SHP77 treated with DMSO at 0.1 percent for 48 hours (cell line): ENCODE data around the gene CHD2.
"Not testable (repeated sequence)": the region's sequence is repeated elsewhere in the genome, so short reads cannot be mapped to it uniquely, and the experiment has no call there.

Experiments used
- DNase-seq: peaks from one replicate; lab custom pipeline; 2025; lab: John Stamatoyannopoulos, UW

Gene CHD2

GRCh38 chr15:93049914-93050578, 149.9 kb downstream of the CHD2 start:
- no peak for DNase-seq

GRCh38 chr15:93050648-93051047, 150.5 kb downstream of the CHD2 start:
- DNase-seq, result no peak

- no peak for DNase-seq
Measured at GRCh38 chr15:93051236-93052089, 151.3 kb downstream of the CHD2 start.

GRCh38 chr15:93052090-93052879, 152.2 kb downstream of the CHD2 start:
- no peak for DNase-seq

- no peak for DNase-seq
Measured at GRCh38 chr15:93055211-93055610, 155.1 kb downstream of the CHD2 start.

GRCh38 chr15:93056836-93057235, 156.7 kb downstream of the CHD2 start:
- DNase-seq, result no peak

GRCh38 chr15:93057618-93058017, 157.5 kb downstream of the CHD2 start:
- no peak for DNase-seq

GRCh38 chr15:93058128-93058527, 158.0 kb downstream of the CHD2 start:
- DNase-seq, result no peak

GRCh38 chr15:93058904-93059427, 158.8 kb downstream of the CHD2 start:
- no peak for DNase-seq

GRCh38 chr15:93059442-93059841, 159.3 kb downstream of the CHD2 start:
- DNase-seq, result no peak

GRCh38 chr15:93060336-93061248, 160.5 kb downstream of the CHD2 start:
- no peak for DNase-seq

GRCh38 chr15:93062628-93063261, 162.6 kb downstream of the CHD2 start:
- not testable (repeated sequence) for DNase-seq

- DNase-seq, result no peak
Measured at GRCh38 chr15:93063262-93063671, 163.1 kb downstream of the CHD2 start.

- DNase-seq, result no peak
Measured at GRCh38 chr15:93063796-93064690, 163.9 kb downstream of the CHD2 start.

GRCh38 chr15:93065641-93066045, 165.5 kb downstream of the CHD2 start:
- no peak for DNase-seq

- DNase-seq, result no peak
Measured at GRCh38 chr15:93066224-93066681, 166.1 kb downstream of the CHD2 start.

GRCh38 chr15:93066834-93067648, 166.9 kb downstream of the CHD2 start:
- no peak for DNase-seq

GRCh38 chr15:93067649-93068085, 167.5 kb downstream of the CHD2 start:
- DNase-seq, result no peak
